EH (cell line): ENCODE results near the gene TASL.
"Not testable (repeated sequence)": the region's sequence is repeated elsewhere in the genome, so short reads cannot be mapped to it uniquely, and the experiment has no call there.

Experiments used
- DNase-seq: peaks from one replicate; pipeline ENCODE4 v3.0.0-alpha.2; 2015; ENCODE audit warnings: low read depth

Gene TASL

GRCh38 chrX:30576881-30577280 lies 685 bp downstream of the TASL start:
- no peak for DNase-seq

- no peak for DNase-seq
Observed at GRCh38 chrX:30573125-30573524, 4.4 kb downstream of the TASL start.

- no peak for DNase-seq
Observed at GRCh38 chrX:30572678-30573077, 4.9 kb downstream of the TASL start.

DNA sequence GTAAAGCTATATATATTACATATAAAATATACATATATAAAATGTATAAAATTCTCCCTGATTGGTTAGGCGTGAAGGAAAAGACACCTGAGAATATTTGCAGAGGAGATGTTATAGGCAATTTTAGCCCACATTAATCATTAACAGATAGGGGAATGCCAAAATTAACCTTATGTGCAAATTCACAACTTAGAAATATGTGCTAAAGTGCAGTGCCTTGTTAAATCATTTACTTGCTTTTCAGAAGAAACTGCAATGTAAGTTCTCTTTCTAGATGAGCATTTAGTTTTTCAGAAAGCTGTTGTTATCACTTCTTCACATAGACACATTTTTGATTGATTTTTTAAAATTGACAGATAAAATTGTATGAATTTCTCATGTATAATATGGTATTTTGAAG lies 5.6 kb downstream of the TASL start:
- no peak for DNase-seq

- peak; percentile 32 for DNase-seq
Observed at GRCh38 chrX:30570505-30570904, 7.1 kb downstream of the TASL start.

GRCh38 chrX:30568136-30568535 lies 9.4 kb downstream of the TASL start:
- DNase-seq: peak; percentile 80

GRCh38 chrX:30563070-30563469 lies 14.5 kb downstream of the TASL start:
- not testable (repeated sequence) for DNase-seq

GRCh38 chrX:30561191-30561590 lies 16.4 kb downstream of the TASL start:
- DNase-seq: no peak

- no peak for DNase-seq
Observed at GRCh38 chrX:30538271-30538670, 39.3 kb downstream of the TASL start.

- DNase-seq: no peak
Observed at GRCh38 chrX:30533835-30534234, 43.7 kb downstream of the TASL start.

DNA sequence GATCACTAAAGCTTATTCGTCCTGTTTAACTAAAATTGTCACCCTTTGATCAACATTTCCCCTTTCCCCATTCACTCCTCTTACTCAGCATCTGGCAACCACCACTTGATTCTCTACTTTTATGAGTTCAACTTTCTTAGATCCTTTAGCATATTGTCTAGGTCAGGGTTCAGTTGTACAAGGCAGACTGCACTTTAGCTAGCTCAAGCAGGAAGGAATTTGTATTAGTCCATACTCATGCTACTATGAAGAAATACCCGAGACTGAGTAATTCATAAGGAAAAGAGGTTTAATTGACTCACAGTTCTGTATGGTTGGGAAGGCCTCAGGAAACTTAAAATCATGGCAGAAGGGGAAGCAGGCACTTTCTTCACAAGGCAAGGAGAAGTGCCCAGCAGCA lies 44.3 kb downstream of the TASL start:
- peak; percentile 39 for DNase-seq

GRCh38 chrX:30530606-30531005 lies 47.0 kb downstream of the TASL start:
- DNase-seq: peak; percentile 49

GRCh38 chrX:30525732-30526131 lies 51.8 kb downstream of the TASL start:
- DNase-seq: peak; percentile 10

DNA sequence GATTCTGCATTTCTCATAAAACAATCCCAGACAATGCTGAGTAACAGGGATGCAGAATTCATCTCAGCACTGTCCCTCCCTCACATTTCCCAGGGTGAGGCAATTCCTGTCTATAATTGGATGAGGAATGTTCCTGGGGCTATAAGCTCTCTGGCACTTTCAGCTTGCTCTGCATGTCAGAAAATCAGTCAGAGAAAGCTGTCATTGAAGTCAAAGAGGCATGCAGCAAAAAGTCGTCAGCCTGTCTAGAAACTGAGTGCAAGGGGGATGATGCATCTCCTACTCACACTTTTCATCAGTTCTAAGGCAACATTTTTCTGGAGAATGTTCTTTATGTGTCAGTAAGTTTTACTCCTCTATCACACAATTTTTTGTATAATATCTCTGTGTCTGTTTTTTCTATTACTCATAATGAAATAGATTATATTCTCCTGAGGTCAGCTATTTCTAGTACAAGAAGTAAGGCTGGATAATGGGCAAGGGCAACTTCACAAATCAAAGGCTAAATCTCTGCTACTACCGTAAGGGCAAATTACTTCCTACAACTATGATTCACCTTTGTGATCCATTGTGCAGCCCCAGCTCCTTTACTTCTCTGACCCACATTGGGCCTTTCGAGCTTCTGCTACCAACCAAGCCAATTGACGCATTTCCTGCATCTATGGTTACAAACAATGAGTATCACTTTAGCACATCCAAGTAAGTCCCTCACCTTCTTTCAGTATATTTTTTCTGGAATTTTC lies 56.0 kb downstream of the TASL start:
- peak; percentile 89 for DNase-seq

- DNase-seq: no peak
Observed at GRCh38 chrX:30513284-30513683, 64.3 kb downstream of the TASL start.
